DOHH2 (cell line): ENCODE data around the gene ARHGEF16.

ENCODE experiments used
- EZH2phosphoT487 ChIP-seq: fragments of 200-600 bp; sonication (generic); IDR thresholded peaks from 2 replicates; pipeline ENCODE4 v1.6.1; 2017; ENCODE audit warnings: borderline replicate concordance, mild to moderate bottlenecking, antibody characterized with exemption, low read length, moderate library complexity, mixed read lengths
- TF ChIP-seq, protein P1 (sequence below): fragments of 200-600 bp; sonication (generic); IDR thresholded peaks from one replicate; pipeline ENCODE4 v1.5.1; 2014; ENCODE audit warnings: antibody characterized with exemption, mild to moderate bottlenecking, low read depth, low read length; ENCODE audit not compliant: poor library complexity, severe bottlenecking

DNA sequence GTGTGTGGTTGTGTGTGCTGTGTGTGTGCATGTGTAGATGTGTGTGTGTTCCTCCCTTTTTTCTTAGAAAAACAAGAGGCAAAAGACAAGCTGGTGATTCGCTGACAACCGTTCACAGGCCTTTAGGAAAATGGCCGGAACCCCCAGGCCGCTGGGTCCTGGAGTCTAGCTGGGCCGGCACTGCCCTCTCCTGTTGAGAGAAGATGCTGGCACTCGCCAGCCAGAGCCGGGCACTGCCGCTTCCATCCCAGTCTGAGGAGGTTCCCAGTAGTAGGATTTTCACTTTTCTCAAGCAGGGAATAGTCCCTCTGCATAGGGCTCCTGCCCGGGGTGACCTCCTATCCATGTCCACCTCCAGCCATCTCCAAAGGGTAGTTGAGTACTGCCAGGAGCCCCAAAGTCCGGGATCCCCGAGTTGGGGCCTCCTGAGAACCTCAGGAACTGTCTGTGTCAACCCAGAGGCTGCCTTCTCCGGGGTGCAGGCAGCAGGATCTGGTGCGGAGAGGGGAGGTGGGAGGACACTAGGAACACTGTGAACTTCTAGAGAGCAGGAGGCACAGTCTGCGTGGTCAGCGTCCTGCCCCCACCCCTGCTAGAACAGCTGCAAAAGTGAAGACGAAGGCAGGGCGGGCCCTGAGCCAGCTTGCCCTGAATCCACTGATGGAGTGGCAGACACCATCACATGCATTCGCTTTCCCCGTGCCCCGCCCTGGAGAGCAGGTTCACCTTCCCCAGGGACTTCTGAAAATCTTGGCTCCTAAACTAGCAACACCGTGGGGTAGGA lies 44.1 kb upstream of the ARHGEF16 start:
- TF ChIP-seq, protein P1, sequence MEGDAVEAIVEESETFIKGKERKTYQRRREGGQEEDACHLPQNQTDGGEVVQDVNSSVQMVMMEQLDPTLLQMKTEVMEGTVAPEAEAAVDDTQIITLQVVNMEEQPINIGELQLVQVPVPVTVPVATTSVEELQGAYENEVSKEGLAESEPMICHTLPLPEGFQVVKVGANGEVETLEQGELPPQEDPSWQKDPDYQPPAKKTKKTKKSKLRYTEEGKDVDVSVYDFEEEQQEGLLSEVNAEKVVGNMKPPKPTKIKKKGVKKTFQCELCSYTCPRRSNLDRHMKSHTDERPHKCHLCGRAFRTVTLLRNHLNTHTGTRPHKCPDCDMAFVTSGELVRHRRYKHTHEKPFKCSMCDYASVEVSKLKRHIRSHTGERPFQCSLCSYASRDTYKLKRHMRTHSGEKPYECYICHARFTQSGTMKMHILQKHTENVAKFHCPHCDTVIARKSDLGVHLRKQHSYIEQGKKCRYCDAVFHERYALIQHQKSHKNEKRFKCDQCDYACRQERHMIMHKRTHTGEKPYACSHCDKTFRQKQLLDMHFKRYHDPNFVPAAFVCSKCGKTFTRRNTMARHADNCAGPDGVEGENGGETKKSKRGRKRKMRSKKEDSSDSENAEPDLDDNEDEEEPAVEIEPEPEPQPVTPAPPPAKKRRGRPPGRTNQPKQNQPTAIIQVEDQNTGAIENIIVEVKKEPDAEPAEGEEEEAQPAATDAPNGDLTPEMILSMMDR: no peak
- no peak for TF ChIP-seq EZH2phosphoT487
